ENCODE results near the gene NDUFA13.

NDUFA13 gene

GRCh38 chr19:19482809-19483596 is 33.0 kb upstream of the NDUFA13 start:
- H3F3A ChIP-seq (ENCODE audit: insufficient read depth, low read length) = no peaks in the 10 kb centered on the region
- H3K36me3 ChIP-seq (replicated peaks; ENCODE audit: insufficient read depth, low read length) = no peaks in the 10 kb centered on the region
- H3K4me2 ChIP-seq (ENCODE audit: low read depth, low read length) = no peak overlapping the region
- no peaks in the 10 kb centered on the region for H3K9me2 ChIP-seq (replicated peaks; ENCODE audit: insufficient read depth, low read length)
- DNase-seq = no peak
- no peak for TF ChIP-seq CTCF (IDR thresholded peaks at IDR 0.05; ENCODE audit: low read length)
- TF ChIP-seq EZH2 (optimal IDR thresholded peaks at IDR 0.05; ENCODE audit: low read depth, low read length) = no peak
- TF ChIP-seq EZH2phosphoT487 (IDR thresholded peaks at IDR 0.05; ENCODE audit: low read length) = no peak
- H3K27ac ChIP-seq (ENCODE audit: low read length) = no peak overlapping the region
- H3K4me1 ChIP-seq (ENCODE audit: low read length) = no peaks in the 10 kb centered on the region
- H3K4me3 ChIP-seq (ENCODE audit: low read length) = no peak overlapping the region
- peaks cover 12% of the 10 kb centered on the region for H4K20me1 ChIP-seq (ENCODE audit: insufficient read depth, low read length)
- peaks cover 59% of the 10 kb centered on the region for H3K79me2 ChIP-seq (ENCODE audit: low read length)
- H3K9ac ChIP-seq (ENCODE audit: low read length) = no peak overlapping the region
- H3K9me3 ChIP-seq (replicated peaks; ENCODE audit: insufficient read depth, low read length) = no peaks in the 10 kb centered on the region
- no peak overlapping the region for H2AFZ ChIP-seq (ENCODE audit: low read length)
- no peaks in the 10 kb centered on the region for H3K27me3 ChIP-seq (replicated peaks; ENCODE audit: insufficient read depth, low read length)

- Histone ChIP-seq H3K9me2 (replicated peaks; ENCODE audit: insufficient read depth, low read length) (no peaks in the 10 kb centered on the region), H3K9me3 (replicated peaks; ENCODE audit: insufficient read depth, low read length) (no peaks in the 10 kb centered on the region), H3K4me2 (ENCODE audit: low read depth, low read length) (no peak overlapping the region), H3K79me2 (ENCODE audit: low read length) (peaks cover 48% of the 10 kb centered on the region), H3F3A (ENCODE audit: insufficient read depth, low read length) (peaks cover 11% of the 10 kb centered on the region; the same call in 1 of the 2 replicates), H3K36me3 (replicated peaks; ENCODE audit: insufficient read depth, low read length) (no peaks in the 10 kb centered on the region), H3K4me3 (ENCODE audit: low read length) (no peak overlapping the region), H2AFZ (ENCODE audit: low read length) (no peak overlapping the region), H4K20me1 (ENCODE audit: insufficient read depth, low read length) (peaks cover 7% of the 10 kb centered on the region), H3K4me1 (ENCODE audit: low read length) (peaks cover 11% of the 10 kb centered on the region; the same call in 1 of the 2 replicates), H3K9ac (ENCODE audit: low read length) (no peak overlapping the region), H3K27me3 (replicated peaks; ENCODE audit: insufficient read depth, low read length) (no peaks in the 10 kb centered on the region), H3K27ac (ENCODE audit: low read length) (no peak overlapping the region)
- DNase-seq = no peak
- TF ChIP-seq EZH2 (optimal IDR thresholded peaks at IDR 0.05; ENCODE audit: low read depth, low read length) (no peak), EZH2phosphoT487 (IDR thresholded peaks at IDR 0.05; ENCODE audit: low read length) (no peak), CTCF (IDR thresholded peaks at IDR 0.05; ENCODE audit: low read length) (no peak)
Measured at GRCh38 chr19:19485161-19485997, 30.6 kb upstream of the NDUFA13 start.

- Histone ChIP-seq H3K27ac (ENCODE audit: low read length) (no peak overlapping the region), H3K9me3 (replicated peaks; ENCODE audit: insufficient read depth, low read length) (no peaks in the 10 kb centered on the region), H3K79me2 (ENCODE audit: low read length) (peaks cover 47% of the 10 kb centered on the region), H2AFZ (ENCODE audit: low read length) (no peak overlapping the region), H3K4me3 (ENCODE audit: low read length) (no peak overlapping the region), H3K9ac (ENCODE audit: low read length) (no peak overlapping the region), H3K4me1 (ENCODE audit: low read length) (peaks cover 11% of the 10 kb centered on the region; the same call in 1 of the 2 replicates), H3K36me3 (replicated peaks; ENCODE audit: insufficient read depth, low read length) (no peaks in the 10 kb centered on the region), H3F3A (ENCODE audit: insufficient read depth, low read length) (peaks cover 11% of the 10 kb centered on the region; the same call in 1 of the 2 replicates), H4K20me1 (ENCODE audit: insufficient read depth, low read length) (peaks cover 3% of the 10 kb centered on the region; the same call in 1 of the 2 replicates), H3K4me2 (ENCODE audit: low read depth, low read length) (no peak overlapping the region), H3K27me3 (replicated peaks; ENCODE audit: insufficient read depth, low read length) (no peaks in the 10 kb centered on the region), H3K9me2 (replicated peaks; ENCODE audit: insufficient read depth, low read length) (no peaks in the 10 kb centered on the region)
- no peak for DNase-seq
- TF ChIP-seq EZH2 (optimal IDR thresholded peaks at IDR 0.05; ENCODE audit: low read depth, low read length) = no peak
- TF ChIP-seq EZH2phosphoT487 (IDR thresholded peaks at IDR 0.05; ENCODE audit: low read length) = no peak
- TF ChIP-seq CTCF (IDR thresholded peaks at IDR 0.05; ENCODE audit: low read length) = no peak
Measured at GRCh38 chr19:19485998-19486290, 30.1 kb upstream of the NDUFA13 start.
